Measurements from ENCODE around the gene TET3. TPM values are rescaled to one million over a fixed set of nuclear protein-coding genes. Genes with fewer than 3 reads are reported as not detected.

TET3 gene
- polyA plus RNA-seq, 1 experiment: 3.1 TPM

DNA sequence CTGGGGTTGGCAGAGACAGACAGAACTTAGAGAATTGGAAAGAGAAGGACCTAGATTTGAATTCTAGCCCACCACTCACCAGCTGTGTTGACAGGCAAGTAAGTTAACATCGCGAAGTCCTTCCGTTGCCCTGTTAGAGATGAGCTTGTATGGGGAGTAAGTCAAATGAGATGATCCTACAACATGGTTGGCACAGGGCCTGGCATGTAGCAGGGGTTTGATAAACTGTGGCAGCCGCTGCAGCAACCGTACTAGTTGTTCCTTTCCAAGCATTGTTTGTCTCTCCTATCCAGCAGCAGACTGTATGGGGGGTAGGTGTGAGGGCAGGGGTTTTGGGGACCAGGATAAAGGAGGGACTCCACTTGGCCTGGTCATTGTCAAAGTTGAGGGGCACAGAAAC, 16.0 kb downstream of the TET3 start:
- POLR2A ChIA-PET: interaction anchor here (0.8 to 1.4 kb wide), 2 partner anchors 13 kb away, joined by 4 read pairs; no protein-coding TSS in a partner anchor
- DNase-seq (ENCODE audit: low read depth, low spot score): no peak
- Histone ChIP-seq H3K4me3 (ENCODE audit: low read depth, low read length) (no peak overlapping the region), H3K27me3 (ENCODE audit: control insufficient read depth, insufficient read depth, low read length) (no peaks in the 10 kb centered on the region), H3K9me3 (ENCODE audit: control insufficient read depth, insufficient read depth, low read length) (no peaks in the 10 kb centered on the region), H3K27ac (ENCODE audit: low read depth, low read length) (no peak overlapping the region)
- TF ChIP-seq, protein P1, sequence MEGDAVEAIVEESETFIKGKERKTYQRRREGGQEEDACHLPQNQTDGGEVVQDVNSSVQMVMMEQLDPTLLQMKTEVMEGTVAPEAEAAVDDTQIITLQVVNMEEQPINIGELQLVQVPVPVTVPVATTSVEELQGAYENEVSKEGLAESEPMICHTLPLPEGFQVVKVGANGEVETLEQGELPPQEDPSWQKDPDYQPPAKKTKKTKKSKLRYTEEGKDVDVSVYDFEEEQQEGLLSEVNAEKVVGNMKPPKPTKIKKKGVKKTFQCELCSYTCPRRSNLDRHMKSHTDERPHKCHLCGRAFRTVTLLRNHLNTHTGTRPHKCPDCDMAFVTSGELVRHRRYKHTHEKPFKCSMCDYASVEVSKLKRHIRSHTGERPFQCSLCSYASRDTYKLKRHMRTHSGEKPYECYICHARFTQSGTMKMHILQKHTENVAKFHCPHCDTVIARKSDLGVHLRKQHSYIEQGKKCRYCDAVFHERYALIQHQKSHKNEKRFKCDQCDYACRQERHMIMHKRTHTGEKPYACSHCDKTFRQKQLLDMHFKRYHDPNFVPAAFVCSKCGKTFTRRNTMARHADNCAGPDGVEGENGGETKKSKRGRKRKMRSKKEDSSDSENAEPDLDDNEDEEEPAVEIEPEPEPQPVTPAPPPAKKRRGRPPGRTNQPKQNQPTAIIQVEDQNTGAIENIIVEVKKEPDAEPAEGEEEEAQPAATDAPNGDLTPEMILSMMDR (IDR thresholded peaks at IDR 0.05; ENCODE audit: low read depth, low read length): no peak
- CTCF ChIA-PET: no interaction called here

DNA sequence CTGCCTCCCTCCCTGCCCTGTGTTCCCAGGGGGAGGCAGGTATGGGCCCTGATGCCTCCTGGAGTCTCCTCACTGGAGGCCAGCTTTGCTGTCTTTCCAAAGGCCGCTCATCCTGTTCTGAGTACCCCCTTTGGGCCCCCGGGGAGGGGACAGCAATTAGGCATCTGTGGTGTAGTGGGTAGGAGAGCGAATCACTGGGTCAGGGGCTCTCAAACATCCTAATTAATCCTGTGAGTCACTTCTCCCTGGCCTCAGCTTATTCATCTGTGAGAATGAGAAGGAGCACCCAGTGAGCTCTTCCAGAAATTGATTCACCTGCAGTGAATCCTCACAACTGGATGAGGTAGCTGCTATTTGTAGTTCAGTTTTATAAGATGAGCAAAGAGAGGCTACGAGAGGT, 16.4 kb downstream of the TET3 start:
- POLR2A ChIA-PET: interaction anchor here (1.4 kb wide), 1 partner anchor 14 kb away, joined by 4 read pairs; no protein-coding TSS in a partner anchor
- no peak for DNase-seq (ENCODE audit: low read depth, low spot score)
- CTCF ChIA-PET: no interaction called here
- H3K4me3 ChIP-seq (ENCODE audit: low read depth, low read length): no peak overlapping the region
- H3K9me3 ChIP-seq (ENCODE audit: control insufficient read depth, insufficient read depth, low read length): no peaks in the 10 kb centered on the region
- no peaks in the 10 kb centered on the region for H3K27me3 ChIP-seq (ENCODE audit: control insufficient read depth, insufficient read depth, low read length)
- no peak overlapping the region for H3K27ac ChIP-seq (ENCODE audit: low read depth, low read length)
- TF ChIP-seq, protein P1 (IDR thresholded peaks at IDR 0.05; ENCODE audit: low read depth, low read length): no peak

DNA sequence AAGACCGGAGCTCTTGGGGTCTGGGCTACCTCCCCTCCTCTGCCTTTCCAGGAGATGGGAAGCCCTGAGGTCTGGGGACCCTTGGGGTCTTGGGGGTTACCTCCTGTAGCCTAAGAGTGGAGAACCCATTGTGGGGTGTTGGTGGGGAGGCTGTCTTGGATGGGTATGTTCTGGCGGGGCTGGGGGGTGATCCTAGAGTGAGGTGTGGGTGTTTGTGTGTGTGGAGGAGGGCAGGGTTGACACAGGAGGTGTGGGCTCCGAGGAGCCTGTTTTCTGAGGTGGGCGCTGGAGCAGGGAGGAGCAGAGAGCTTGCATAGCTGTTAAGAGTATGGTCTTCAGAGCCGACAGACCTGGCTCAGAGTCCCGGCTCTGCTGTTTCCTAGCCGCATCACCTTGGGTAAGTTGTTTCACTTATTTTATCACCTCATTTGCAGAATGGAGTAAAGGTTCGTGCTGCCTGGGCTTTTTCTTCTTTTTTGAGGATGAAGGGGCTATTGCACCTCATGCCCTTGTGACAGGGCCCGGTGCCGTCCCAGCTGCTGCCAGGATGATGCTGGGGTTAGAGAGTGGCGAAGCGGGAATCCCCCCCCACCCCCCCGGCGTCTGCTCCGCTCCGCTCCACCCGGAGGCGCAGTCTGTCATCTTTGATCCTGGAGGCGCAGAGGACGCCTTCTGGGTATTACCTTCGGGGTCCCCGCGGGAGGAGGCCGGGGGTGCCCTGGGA, 17.2 kb downstream of the TET3 start:
- no peaks in the 10 kb centered on the region for H3K9me3 ChIP-seq (ENCODE audit: control insufficient read depth, insufficient read depth, low read length)
- H3K27me3 ChIP-seq (ENCODE audit: control insufficient read depth, insufficient read depth, low read length): no peaks in the 10 kb centered on the region
- TF ChIP-seq, protein P1 (IDR thresholded peaks at IDR 0.05; ENCODE audit: low read depth, low read length): no peak
- ChIA-PET POLR2A (interaction anchor here (0.9 kb wide), 1 partner anchor 14 kb away, joined by 3 read pairs; no protein-coding TSS in a partner anchor), CTCF (no interaction called here)
- H3K27ac ChIP-seq (ENCODE audit: low read depth, low read length): no peak overlapping the region
- peak overlapping the region; percentile 60 for H3K4me3 ChIP-seq (ENCODE audit: low read depth, low read length)
- no peak for DNase-seq (ENCODE audit: low read depth, low spot score)

DNA sequence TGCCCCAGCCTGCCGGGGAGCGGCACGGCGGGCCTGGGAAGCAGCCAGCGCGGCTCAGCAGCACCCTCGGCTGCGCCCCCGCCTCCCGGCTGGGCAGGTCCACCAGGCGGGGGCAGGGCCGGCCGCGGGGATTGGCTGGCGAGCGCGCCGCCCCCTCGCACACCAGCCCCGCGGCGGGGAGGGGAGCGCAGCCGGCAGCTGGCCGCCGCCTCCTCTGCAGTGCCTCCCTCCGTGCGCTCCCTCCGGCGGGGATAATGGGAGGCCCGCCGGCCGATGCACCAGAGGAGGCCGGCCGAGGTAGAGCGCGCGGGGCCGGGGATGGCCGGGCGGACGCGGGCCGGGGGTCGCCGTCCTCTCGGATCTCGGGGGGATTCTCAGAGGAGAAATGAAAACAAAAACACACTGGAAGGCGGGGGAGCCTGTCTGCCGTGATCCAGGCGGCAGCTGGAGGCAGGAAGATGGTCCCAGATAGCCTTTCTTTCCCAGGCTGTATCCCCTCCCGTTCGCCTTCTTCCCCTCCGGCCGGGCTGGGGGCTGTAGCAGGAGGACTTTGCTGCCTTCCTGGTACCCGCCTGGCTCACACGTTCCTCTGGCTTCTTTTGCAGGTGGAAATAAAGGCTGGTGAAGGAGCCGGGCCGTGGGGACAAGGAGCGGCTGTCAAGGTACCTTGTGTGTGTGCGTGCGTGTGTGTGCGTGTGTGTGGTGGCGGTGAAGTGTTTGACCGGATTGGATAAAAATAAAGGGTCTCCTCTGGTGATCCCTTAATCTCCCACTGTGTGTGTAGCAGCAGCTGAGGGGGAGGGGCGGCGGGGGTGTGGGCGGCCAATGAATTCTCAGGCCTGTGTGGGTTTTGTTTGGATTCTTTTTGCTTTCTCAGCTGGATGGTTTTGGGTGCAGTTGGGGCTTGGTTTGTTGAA, 18.1 kb downstream of the TET3 start:
- peak overlapping the region; percentile 78 for H3K4me3 ChIP-seq (ENCODE audit: low read depth, low read length)
- ChIA-PET POLR2A (interaction anchor here (0.6 to 1.6 kb wide), 3 partner anchors 15 to 30 kb away, joined by 3 to 9 read pairs (median 3); no protein-coding TSS in a partner anchor), CTCF (interaction anchor here (0.6 kb wide), 1 partner anchor 51 kb away, joined by 3 read pairs; no protein-coding TSS in a partner anchor)
- DNase-seq (ENCODE audit: low read depth, low spot score): peak; percentile 37
- H3K27ac ChIP-seq (ENCODE audit: low read depth, low read length): peak overlapping the region; percentile 73
- TF ChIP-seq, protein P1 (IDR thresholded peaks at IDR 0.05; ENCODE audit: low read depth, low read length): no peak
- H3K9me3 ChIP-seq (ENCODE audit: control insufficient read depth, insufficient read depth, low read length): no peaks in the 10 kb centered on the region
- no peaks in the 10 kb centered on the region for H3K27me3 ChIP-seq (ENCODE audit: control insufficient read depth, insufficient read depth, low read length)
